GM12892 (cell line): ENCODE data around the gene PFKFB4.

Experiments used
- POLR2A ChIP-seq: IDR thresholded peaks from 2 replicates; pipeline ENCODE4 v1.6.1; 2011; ENCODE audit warnings: low read depth, low read length, control low read depth
- POLR2AphosphoS5 ChIP-seq: IDR thresholded peaks from 2 replicates; pipeline ENCODE4 v1.6.1; 2011; ENCODE audit warnings: low read depth, low read length, control low read depth

DNA sequence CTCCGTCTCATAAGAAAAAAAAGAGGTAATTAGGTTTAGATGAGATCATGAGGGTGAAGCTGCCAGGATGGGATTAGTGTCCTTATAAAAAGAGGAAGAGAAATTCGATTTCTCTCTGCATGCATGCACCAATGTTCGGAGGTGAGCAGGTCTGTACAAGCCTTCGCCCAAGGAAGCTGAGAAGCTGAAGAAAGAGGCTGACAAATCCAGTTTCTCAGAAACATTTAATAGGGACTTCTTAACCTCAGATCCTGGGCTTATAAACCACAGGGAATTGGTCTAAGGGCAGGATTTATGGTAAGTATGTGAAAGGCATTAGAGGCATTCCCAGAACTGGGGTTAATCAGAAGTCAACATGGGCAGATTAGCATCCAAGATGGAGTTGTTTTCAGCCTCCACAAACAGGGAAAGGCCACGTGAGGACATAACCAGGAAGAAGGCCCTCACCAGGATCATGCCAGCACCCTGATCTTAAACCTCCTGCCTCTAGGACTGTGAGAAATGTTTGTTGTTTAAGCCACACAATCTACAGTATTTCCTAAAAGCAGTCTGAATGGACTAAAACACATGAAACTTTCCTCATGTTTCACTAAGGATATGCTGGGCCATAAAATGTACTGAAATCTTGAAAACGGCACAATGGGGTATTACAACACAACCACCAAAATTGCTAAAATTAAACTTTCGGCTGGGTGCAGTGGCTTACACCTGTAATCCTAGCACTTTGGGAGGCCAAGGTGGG is 64.0 kb downstream of the PFKFB4 start:
- TF ChIP-seq POLR2AphosphoS5 (no peak), POLR2A (no peak)
